CD4-positive, alpha-beta T cell (primary cell): ENCODE measurements around the gene FOSL2. TPM values are rescaled to one million over a fixed set of nuclear protein-coding genes. Genes with fewer than 3 reads are reported as not detected.

Source experiments
- ATAC-seq: fragments of 200-7000 bp; cut with Tn5 transposase; one replicate; pipeline ENCODE4 v1.10.0; 2022; ENCODE audit warnings: mild to moderate bottlenecking; ENCODE audit not compliant: poor library complexity
- CTCF ChIA-PET: fragments of 350-600 bp; sonication (Branson Sonifier 250); formaldehyde crosslinking; loops from one replicate; lab custom pipeline; 2021; ENCODE audit warnings: antibody characterized with exemption, inconsistent platforms; lab: Charles Lee
- POLR2A ChIA-PET: fragments of 350-600 bp; sonication (Branson Sonifier 250); formaldehyde crosslinking; loops from one replicate; lab custom pipeline; 2021; ENCODE audit warnings: antibody characterized with exemption, inconsistent platforms; lab: Charles Lee
- DNase-seq, 14 experiments: peaks; one replicate each; pipeline ENCODE4 v3.0.0-alpha.2; 2013 to 2020; ENCODE audit warnings: mixed read lengths in 2 of 14
- H3K27ac ChIP-seq, 2 donors: one replicate each; pipeline versions ENCODE4 v1.5.1 to v1.7.0; 2013; ENCODE audit warnings: low read length in 2 of 2, low read depth in 1 of 2, mild to moderate bottlenecking in 1 of 2
- H3K27me3 ChIP-seq, 2 experiments: 1 replicate in 1 of 2; 2 replicates in 1 of 2; pipeline versions ENCODE4 v1.6.1 to v1.7.0; 2013; ENCODE audit warnings: low read length in 2 of 2, control low read depth in 1 of 2, mild to moderate bottlenecking in 1 of 2, moderate library complexity in 1 of 2; ENCODE audit not compliant: insufficient read depth in 2 of 2, control insufficient read depth in 1 of 2
- H3K36me3 ChIP-seq: one replicate; pipeline ENCODE4 v1.6.1; 2013; ENCODE audit warnings: low read length, control low read depth; ENCODE audit not compliant: insufficient read depth
- H3K4me1 ChIP-seq: one replicate; pipeline ENCODE4 v1.6.1; 2013; ENCODE audit warnings: low read length, control low read depth; ENCODE audit not compliant: insufficient read depth
- H3K4me3 ChIP-seq: one replicate; pipeline ENCODE4 v1.5.1; 2013; ENCODE audit warnings: mild to moderate bottlenecking, low read length, moderate library complexity
- H3K9me3 ChIP-seq, 2 experiments: 1 replicate in 1 of 2; 2 replicates in 1 of 2; pipeline versions ENCODE4 v1.6.1 to v1.7.0; 2013; ENCODE audit warnings: low read length in 2 of 2, mild to moderate bottlenecking in 2 of 2, control low read depth in 1 of 2, moderate library complexity in 1 of 2; ENCODE audit not compliant: control insufficient read depth in 1 of 2, insufficient read depth in 1 of 2
- H3K27ac Mint-ChIP-seq: one replicate; pipeline ENCODE4 v1.8.0; 2020; ENCODE audit warnings: mixed read lengths
- H3K27me3 Mint-ChIP-seq: one replicate; pipeline ENCODE4 v1.8.0; 2021; ENCODE audit warnings: mixed read lengths
- H3K36me3 Mint-ChIP-seq: one replicate; pipeline ENCODE4 v1.8.0; 2021; ENCODE audit warnings: low read depth, mixed read lengths
- H3K4me1 Mint-ChIP-seq: one replicate; pipeline ENCODE4 v1.8.0; 2021; ENCODE audit warnings: low read depth, mixed read lengths
- H3K4me3 Mint-ChIP-seq: one replicate; pipeline ENCODE4 v1.8.0; 2020; ENCODE audit warnings: mild to moderate bottlenecking, mixed read lengths
- H3K9me3 Mint-ChIP-seq: one replicate; pipeline ENCODE4 v1.8.0; 2020; ENCODE audit warnings: mixed read lengths
- intact Hi-C, 2 experiments: fragments of 100-400 bp; cut with DNase I in 1 of 2; cut with micrococcal nuclease in 1 of 2; formaldehyde crosslinking; loops; one replicate each; pipeline versions ENCODE4 v1.15.1 to v1.9.0; 2023 to 2025; cut with DNase I, micrococcal nuclease
- total RNA-seq, 174 experiments: library from RNA in 2 of 174; stranded (reverse) in 2 of 174; gene quantifications; one replicate each; pipeline ENCODE4 v1.2.3 and lab custom pipeline; 2021 to 2026
- TF ChIP-seq, protein P1 (sequence below): fragments of 200-600 bp; IDR thresholded peaks from one replicate; pipeline ENCODE4 v1.8.0; 2022; ENCODE audit warnings: antibody characterized with exemption, mild to moderate bottlenecking

The FOSL2 gene
- total RNA-seq, 2 experiments from 2014 or later = 152 to 155 TPM

DNA sequence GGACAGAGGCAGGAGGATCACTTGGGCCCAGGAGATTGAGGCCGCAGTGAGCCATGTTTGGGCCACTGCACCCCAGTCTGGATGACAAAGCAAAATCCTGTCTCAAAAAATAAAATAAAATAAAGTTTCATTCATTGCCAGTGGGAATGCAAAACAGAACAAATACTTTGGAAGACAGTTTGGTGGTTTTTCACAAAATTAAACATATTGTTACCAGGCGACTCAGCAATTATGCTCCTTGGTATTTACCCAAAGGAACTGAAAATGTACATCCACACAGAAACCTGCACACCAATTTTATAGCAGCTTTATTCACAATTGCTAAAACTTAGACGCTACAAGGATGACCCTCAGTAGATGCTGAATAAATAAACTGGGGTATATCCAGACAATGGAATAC, 35.8 kb downstream of the FOSL2 start:
- ATAC-seq (no peak), DNase-seq (no peak)
- Mint-ChIP-seq H3K27ac (no peak overlapping the region), H3K9me3 (no peaks in the 10 kb centered on the region), H3K4me1 (peaks cover 27% of the 10 kb centered on the region), H3K36me3 (no peaks in the 10 kb centered on the region), H3K27me3 (no peaks in the 10 kb centered on the region), H3K4me3 (no peak overlapping the region)
- POLR2A ChIA-PET = no interaction called here
- CTCF ChIA-PET = no interaction called here
- H3K36me3 ChIP-seq = no peaks in the 10 kb centered on the region
- TF ChIP-seq, protein P1, sequence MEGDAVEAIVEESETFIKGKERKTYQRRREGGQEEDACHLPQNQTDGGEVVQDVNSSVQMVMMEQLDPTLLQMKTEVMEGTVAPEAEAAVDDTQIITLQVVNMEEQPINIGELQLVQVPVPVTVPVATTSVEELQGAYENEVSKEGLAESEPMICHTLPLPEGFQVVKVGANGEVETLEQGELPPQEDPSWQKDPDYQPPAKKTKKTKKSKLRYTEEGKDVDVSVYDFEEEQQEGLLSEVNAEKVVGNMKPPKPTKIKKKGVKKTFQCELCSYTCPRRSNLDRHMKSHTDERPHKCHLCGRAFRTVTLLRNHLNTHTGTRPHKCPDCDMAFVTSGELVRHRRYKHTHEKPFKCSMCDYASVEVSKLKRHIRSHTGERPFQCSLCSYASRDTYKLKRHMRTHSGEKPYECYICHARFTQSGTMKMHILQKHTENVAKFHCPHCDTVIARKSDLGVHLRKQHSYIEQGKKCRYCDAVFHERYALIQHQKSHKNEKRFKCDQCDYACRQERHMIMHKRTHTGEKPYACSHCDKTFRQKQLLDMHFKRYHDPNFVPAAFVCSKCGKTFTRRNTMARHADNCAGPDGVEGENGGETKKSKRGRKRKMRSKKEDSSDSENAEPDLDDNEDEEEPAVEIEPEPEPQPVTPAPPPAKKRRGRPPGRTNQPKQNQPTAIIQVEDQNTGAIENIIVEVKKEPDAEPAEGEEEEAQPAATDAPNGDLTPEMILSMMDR = no peak
- H3K4me3 ChIP-seq = no peak overlapping the region
- H3K27me3 ChIP-seq = no peaks in the 10 kb centered on the region
- peaks cover 40% of the 10 kb centered on the region for H3K4me1 ChIP-seq
- intact Hi-C loops = no loop called here
- no peaks in the 10 kb centered on the region for H3K9me3 ChIP-seq
- no peak overlapping the region for H3K27ac ChIP-seq

- ChIA-PET POLR2A (no interaction called here), CTCF (no interaction called here)
- Histone ChIP-seq H3K36me3 (no peaks in the 10 kb centered on the region), H3K4me3 (no peak overlapping the region), H3K9me3 (peaks cover 0 to 4% of the 10 kb centered on the region in 2 experiments), H3K27ac (no peak overlapping the region), H3K27me3 (no peaks in the 10 kb centered on the region), H3K4me1 (peaks cover 32% of the 10 kb centered on the region)
- H3K27ac Mint-ChIP-seq = no peak overlapping the region
- intact Hi-C loops = no loop called here
- H3K27me3 Mint-ChIP-seq = no peaks in the 10 kb centered on the region
- H3K36me3 Mint-ChIP-seq = no peaks in the 10 kb centered on the region
- H3K9me3 Mint-ChIP-seq = no peaks in the 10 kb centered on the region
- DNase-seq (peak in 1 of 14 experiments; percentile 12), ATAC-seq (no peak)
- H3K4me3 Mint-ChIP-seq = no peak overlapping the region
- TF ChIP-seq, protein P1 = no peak
- peaks cover 14% of the 10 kb centered on the region for H3K4me1 Mint-ChIP-seq
These were observed 37.1 kb downstream of the FOSL2 start for GRCh38 chr2:28429636-28430376.

GRCh38 chr2:28430377-28430765, 37.7 kb downstream of the FOSL2 start:
- TF ChIP-seq, protein P1 = no peak
- ChIA-PET CTCF (no interaction called here), POLR2A (no interaction called here)
- DNase-seq (no peak), ATAC-seq (no peak)
- Histone ChIP-seq H3K27me3 (no peaks in the 10 kb centered on the region), H3K36me3 (no peaks in the 10 kb centered on the region), H3K27ac (no peak overlapping the region), H3K4me1 (peaks cover 27% of the 10 kb centered on the region), H3K4me3 (no peak overlapping the region), H3K9me3 (peaks cover 0 to 4% of the 10 kb centered on the region in 2 experiments)
- Mint-ChIP-seq H3K4me1 (peaks cover 8% of the 10 kb centered on the region), H3K27ac (no peak overlapping the region), H3K36me3 (no peaks in the 10 kb centered on the region), H3K27me3 (no peaks in the 10 kb centered on the region), H3K9me3 (no peaks in the 10 kb centered on the region), H3K4me3 (no peak overlapping the region)
- intact Hi-C loops = no loop called here
